PC-3 (cell line): ENCODE measurements around the gene TBX18.

Source experiments
- CTCF ChIP-seq: fragments of 300-600 bp; sonication (generic); conservative IDR thresholded peaks from 2 replicates; pipeline ENCODE4 v1.5.1; 2017; ENCODE audit warnings: antibody characterized with exemption, low read depth, mild to moderate bottlenecking, low read length
- EZH2 ChIP-seq: fragments of 300-600 bp; sonication (generic); IDR thresholded peaks from one replicate; pipeline ENCODE4 v1.6.1; 2017; ENCODE audit warnings: antibody characterized with exemption, mild to moderate bottlenecking, low read length; ENCODE audit not compliant: unreplicated experiment

- peak; percentile 21; the same call in 1 of the 2 replicates for TF ChIP-seq CTCF
- TF ChIP-seq EZH2: no peak
Observed at GRCh38 chr6:84691978-84692623, 72.3 kb downstream of the TBX18 start.
